Colonic mucosa (tissue), 4 donors: ENCODE data around the gene LINS1. TPM values are rescaled to one million over a fixed set of nuclear protein-coding genes. Genes with fewer than 3 reads are reported as not detected.

ENCODE experiments used
- DNase-seq: peaks from one replicate; pipeline ENCODE4 v3.0.0-alpha.2; 2020
- H3K27ac ChIP-seq: fragments of 200-600 bp; one replicate; pipeline ENCODE4 v1.8.0; 2021
- H3K27me3 ChIP-seq: fragments of 200-600 bp; one replicate; pipeline ENCODE4 v1.8.0; 2021
- H3K36me3 ChIP-seq: fragments of 200-600 bp; one replicate; pipeline ENCODE4 v1.8.0; 2021
- H3K4me1 ChIP-seq: fragments of 200-600 bp; one replicate; pipeline ENCODE4 v1.8.0; 2021; ENCODE audit warnings: mild to moderate bottlenecking
- H3K4me3 ChIP-seq: fragments of 200-600 bp; one replicate; pipeline ENCODE4 v1.8.0; 2021
- H3K9ac ChIP-seq, 2 donors: one replicate each; pipeline ENCODE4 v1.7.0; 2013; ENCODE audit warnings: control low read depth in 2 of 2, low read depth in 2 of 2, low read length in 2 of 2
- H3K9me3 ChIP-seq: fragments of 200-600 bp; one replicate; pipeline ENCODE4 v1.8.0; 2021
- intact Hi-C: fragments of 100-400 bp; cut with DNase I; formaldehyde crosslinking; loops from one replicate; pipeline ENCODE4 v1.14.1; 2022
- total RNA-seq, 2 donors: library from RNA; stranded (reverse); fragmentation: NEBNext Ultra II Directional in 1 of 2; extraction: Animal tissue kit (Norgen Biotek cat#: 25700) in 1 of 2; gene quantifications; one replicate each; pipeline ENCODE4 v1.2.1, GENCODE V29; 2021
- TF ChIP-seq, protein P1 (sequence below): fragments of 200-600 bp; IDR thresholded peaks from one replicate; pipeline ENCODE4 v1.8.0; 2022; ENCODE audit warnings: antibody characterized with exemption, mild to moderate bottlenecking
- donor health status: healthy.
- donor health status: DM: no; HTN: no; CAD: no.
- donor health status: DM: no; HTN: no; CAD: no.

Gene LINS1
- total RNA-seq, 2 donors from 2014 or later, result 12.6 to 14.4 TPM

DNA sequence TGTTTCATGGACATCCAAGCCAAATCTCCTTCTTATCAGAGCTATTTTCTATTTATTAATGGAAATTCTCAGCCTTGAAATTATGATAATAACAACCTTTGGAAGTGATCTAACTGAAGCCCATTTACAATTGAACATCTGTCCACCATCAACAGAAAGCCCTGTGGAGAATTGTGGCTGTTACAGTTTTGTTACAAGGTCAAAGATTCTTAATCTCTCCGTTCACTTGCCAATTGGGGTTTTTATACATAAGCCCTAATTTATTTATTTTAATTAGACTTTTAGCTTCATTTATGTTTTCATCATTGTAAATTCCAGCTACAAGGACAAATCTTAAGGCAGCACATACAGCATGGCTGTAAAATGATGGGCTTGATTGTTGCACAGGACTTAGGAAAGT is 76.5 kb downstream of the LINS1 start:
- Histone ChIP-seq H3K36me3 (no peaks in the 10 kb centered on the region), H3K9me3 (no peaks in the 10 kb centered on the region), H3K4me1 (no peaks in the 10 kb centered on the region), H3K27ac (no peak overlapping the region), H3K27me3 (no peaks in the 10 kb centered on the region), H3K9ac (no peak overlapping the region), H3K4me3 (no peak overlapping the region)
- TF ChIP-seq, protein P1, sequence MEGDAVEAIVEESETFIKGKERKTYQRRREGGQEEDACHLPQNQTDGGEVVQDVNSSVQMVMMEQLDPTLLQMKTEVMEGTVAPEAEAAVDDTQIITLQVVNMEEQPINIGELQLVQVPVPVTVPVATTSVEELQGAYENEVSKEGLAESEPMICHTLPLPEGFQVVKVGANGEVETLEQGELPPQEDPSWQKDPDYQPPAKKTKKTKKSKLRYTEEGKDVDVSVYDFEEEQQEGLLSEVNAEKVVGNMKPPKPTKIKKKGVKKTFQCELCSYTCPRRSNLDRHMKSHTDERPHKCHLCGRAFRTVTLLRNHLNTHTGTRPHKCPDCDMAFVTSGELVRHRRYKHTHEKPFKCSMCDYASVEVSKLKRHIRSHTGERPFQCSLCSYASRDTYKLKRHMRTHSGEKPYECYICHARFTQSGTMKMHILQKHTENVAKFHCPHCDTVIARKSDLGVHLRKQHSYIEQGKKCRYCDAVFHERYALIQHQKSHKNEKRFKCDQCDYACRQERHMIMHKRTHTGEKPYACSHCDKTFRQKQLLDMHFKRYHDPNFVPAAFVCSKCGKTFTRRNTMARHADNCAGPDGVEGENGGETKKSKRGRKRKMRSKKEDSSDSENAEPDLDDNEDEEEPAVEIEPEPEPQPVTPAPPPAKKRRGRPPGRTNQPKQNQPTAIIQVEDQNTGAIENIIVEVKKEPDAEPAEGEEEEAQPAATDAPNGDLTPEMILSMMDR, result no peak
- intact Hi-C loops, result no loop called here
- no peak for DNase-seq

DNA sequence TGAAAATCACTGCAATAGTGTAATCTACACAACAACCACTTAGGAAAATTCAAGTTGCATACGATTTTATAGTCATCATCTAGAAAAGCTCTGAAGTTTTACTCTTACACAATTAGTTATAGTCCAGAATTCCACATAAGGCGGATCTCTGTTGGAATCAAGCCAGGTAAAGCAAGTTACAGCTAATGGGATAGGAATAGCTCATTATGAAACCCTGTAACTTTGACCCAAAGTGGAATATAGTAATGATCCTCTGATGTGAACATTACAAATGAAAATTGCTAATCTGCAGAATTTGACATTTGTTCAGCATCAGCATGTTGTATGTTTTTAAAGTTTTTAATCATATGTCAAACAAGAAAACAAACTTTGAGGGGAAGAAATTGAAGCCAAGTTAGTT is 77.7 kb downstream of the LINS1 start:
- Histone ChIP-seq H3K4me3 (no peak overlapping the region), H3K9me3 (no peaks in the 10 kb centered on the region), H3K9ac (no peak overlapping the region), H3K27me3 (no peaks in the 10 kb centered on the region), H3K4me1 (no peaks in the 10 kb centered on the region), H3K27ac (no peak overlapping the region), H3K36me3 (no peaks in the 10 kb centered on the region)
- intact Hi-C loops, result no loop called here
- TF ChIP-seq, protein P1, result no peak
- no peak for DNase-seq

DNA sequence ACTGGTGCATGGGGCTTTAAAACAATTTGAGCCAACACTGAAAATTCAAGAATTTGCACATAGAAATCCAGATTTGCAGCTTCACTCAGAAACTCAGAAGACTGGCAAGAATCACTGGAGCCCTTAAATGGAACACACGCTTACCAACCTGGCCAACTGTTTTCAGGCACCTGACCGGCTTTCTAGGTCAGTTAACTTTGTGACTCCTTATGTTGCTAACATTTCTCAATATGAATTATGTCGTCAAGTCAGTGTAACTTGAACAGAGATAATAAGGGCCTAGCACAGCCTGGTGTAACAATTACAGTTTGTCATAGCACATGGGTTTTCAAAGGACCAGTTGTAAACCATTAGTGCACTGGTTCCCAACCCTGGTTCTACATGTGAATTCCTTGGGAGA is 80.1 kb downstream of the LINS1 start:
- H3K4me3 ChIP-seq, result no peak overlapping the region
- no peak overlapping the region for H3K27ac ChIP-seq
- intact Hi-C loops, result no loop called here
- DNase-seq, result no peak
- TF ChIP-seq, protein P1, result no peak
- no peaks in the 10 kb centered on the region for H3K27me3 ChIP-seq
- H3K36me3 ChIP-seq, result no peaks in the 10 kb centered on the region
- no peak overlapping the region for H3K9ac ChIP-seq
- H3K9me3 ChIP-seq, result no peaks in the 10 kb centered on the region
- H3K4me1 ChIP-seq, result no peaks in the 10 kb centered on the region

DNA sequence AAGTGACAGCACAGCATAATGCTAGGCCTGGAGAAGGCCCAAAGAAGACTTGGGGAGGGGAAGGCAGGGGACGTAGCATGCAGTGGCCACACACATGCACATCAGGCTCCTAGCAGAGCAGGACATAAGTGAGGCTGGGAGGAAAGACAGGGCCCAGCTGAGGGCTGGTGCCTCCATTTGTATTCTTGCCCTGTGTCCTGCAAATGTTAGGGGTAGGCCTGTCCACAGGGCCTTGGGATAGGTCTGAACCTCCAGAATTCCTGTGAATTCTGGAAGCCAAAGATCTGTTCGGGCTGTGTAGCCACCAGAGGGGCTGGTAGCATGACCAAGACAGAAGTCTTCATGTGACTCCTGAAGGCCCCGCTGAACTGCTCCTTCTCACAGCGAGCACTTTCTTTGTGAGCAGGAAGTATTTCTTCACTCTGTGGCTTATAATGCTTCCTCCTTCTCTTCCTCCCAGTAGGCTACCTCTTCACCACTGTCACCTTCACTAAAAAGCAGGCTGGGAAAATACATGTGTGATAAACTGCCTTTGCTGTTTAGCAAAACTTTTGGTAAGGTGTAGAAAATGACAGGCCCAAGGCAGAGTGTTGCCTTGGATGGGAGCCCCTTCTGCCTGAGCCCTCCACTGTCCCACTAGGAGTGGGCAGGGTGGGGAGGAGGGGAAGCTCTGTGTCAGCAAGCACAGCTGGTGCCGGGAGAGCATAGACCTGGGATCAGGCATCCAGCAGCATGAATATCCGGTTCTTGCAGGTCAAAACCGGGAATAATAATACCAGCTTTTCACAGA is 81.7 kb downstream of the LINS1 start:
- no peaks in the 10 kb centered on the region for H3K27me3 ChIP-seq
- H3K9ac ChIP-seq, result no peak overlapping the region
- no peak overlapping the region for H3K27ac ChIP-seq
- no peak overlapping the region for H3K4me3 ChIP-seq
- no peaks in the 10 kb centered on the region for H3K36me3 ChIP-seq
- no peaks in the 10 kb centered on the region for H3K4me1 ChIP-seq
- no peaks in the 10 kb centered on the region for H3K9me3 ChIP-seq
- intact Hi-C loops, result no loop called here
- TF ChIP-seq, protein P1, result no peak
- no peak for DNase-seq

DNA sequence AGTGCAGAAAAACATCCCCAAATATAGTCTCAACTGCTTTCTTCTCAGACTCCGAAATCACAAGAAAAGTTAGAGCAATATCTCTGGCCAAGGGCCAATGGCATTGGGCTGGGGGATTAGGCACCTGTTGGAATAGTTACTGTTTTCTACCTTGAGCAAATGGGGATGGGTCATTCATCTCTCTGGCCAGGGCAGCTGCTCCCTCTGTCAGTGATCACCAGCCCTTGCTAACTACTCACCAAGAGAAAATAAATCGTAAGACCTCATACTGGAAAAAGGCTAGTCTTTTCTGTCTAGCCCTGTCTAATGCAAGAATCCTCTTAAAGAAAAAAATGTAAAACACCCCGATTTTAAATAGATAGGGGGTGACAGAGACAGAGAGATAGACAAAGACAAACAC is 84.1 kb downstream of the LINS1 start:
- intact Hi-C loops, result no loop called here
- Histone ChIP-seq H3K27me3 (no peaks in the 10 kb centered on the region), H3K4me1 (no peaks in the 10 kb centered on the region), H3K4me3 (no peak overlapping the region), H3K36me3 (no peaks in the 10 kb centered on the region), H3K9me3 (no peaks in the 10 kb centered on the region), H3K27ac (no peak overlapping the region), H3K9ac (no peak overlapping the region)
- DNase-seq, result no peak
- TF ChIP-seq, protein P1, result no peak

Other genes starting within 250 kb of the LINS1 start
- gene CERS3, start 73.2 kb downstream of the LINS1 start, total RNA-seq, result under 1 TPM in 1 of 2 donors, not detected in 1; 0.12 TPM
- gene ASB7, start 405 bp upstream of the LINS1 start, total RNA-seq, result 10 to 100 TPM; 16.2 to 17.8 TPM